Measurements from ENCODE around the gene ZFAND6.

The ZFAND6 gene

DNA sequence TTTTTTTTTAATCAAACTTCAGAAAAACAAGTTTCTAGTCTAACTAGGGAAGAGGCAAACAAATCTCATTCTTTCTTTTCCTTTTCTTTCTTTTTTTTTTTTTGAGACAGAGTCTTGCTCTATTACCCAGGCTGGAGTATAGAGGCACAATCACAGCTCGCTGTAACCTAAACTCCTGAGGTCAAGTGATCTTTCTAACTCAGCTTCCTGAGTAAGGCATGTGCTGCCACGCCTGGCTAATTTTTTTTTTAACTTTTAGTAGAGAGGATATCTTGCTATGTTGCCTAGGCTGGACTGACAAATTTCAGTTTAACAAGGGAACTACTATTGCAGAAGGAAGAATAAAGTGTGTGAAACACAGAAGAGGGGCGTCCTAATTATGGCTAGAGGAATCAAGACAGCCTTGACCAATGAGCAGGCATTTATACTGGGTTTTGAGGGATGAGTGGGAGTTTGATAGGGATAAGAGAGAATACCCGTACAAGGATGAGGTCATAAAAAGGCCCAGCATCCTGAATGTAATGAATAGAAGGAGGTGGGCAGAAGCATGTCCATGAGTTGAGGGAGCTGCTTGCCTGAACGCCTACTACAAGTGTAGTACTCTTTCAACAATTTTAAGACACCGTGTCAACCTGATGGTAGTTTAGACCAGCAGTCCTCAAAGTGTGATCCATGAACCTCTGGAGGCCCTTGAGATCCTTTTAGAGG lies 6.7 kb upstream of the ZFAND6 start:
- no peak for DNase-seq (ENCODE audit: low read depth)

GRCh38 chr15:80055933-80056332 lies 3.5 kb upstream of the ZFAND6 start:
- no peak for DNase-seq (ENCODE audit: low read depth)

DNA sequence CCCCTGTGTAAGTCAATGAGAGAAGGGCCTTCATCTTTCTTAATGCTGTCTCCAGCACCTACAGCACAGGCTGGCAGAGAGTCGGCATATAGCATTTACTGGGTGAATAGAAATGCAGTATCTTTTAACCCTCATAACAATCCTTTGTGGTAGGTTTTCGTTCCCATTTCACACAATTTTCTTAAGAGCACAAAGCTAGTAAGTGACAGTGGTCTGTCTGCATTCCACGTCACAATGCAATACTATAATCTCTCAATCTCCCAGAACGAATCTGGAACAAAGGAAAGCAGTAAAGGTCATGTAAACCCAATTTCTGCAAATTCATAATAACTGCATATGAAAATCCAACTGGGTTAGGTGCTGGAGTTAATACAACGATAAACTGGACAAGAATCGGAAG lies 1.4 kb upstream of the ZFAND6 start:
- no peak for DNase-seq (ENCODE audit: low read depth)

DNA sequence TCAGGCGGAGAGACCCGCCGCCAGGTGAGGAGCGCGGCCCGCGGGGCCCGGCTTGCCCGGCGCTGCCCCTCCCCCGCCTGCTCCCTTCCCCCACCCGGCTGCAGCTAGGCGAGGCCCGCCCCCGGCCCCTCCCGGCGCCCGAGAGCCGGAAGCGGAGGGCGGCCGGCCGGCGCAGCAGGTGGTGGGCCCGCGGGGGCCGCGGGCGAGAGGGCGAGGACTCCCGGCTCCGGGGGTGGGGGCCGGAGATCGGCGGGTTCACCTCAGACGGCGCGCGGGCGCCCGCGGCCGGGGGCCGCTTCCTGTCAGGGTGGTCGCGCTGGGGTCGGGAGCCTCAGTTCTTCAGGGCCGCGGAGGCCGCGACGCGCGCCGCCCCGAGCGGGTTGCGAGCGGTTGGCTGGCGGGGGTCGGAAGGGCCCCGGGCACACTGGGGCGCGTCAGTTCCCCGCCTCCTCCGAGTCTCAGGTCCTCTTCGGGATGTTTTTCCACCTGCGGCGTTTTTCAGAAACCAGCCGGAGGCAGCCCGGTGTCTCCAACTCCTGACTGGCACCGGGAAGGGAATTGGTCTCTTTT lies 395 bp downstream of the ZFAND6 start:
- DNase-seq (ENCODE audit: low read depth): no peak

GRCh38 chr15:80060356-80061006 lies 1.0 kb downstream of the ZFAND6 start:
- DNase-seq (ENCODE audit: low read depth): peak; percentile 2

DNA sequence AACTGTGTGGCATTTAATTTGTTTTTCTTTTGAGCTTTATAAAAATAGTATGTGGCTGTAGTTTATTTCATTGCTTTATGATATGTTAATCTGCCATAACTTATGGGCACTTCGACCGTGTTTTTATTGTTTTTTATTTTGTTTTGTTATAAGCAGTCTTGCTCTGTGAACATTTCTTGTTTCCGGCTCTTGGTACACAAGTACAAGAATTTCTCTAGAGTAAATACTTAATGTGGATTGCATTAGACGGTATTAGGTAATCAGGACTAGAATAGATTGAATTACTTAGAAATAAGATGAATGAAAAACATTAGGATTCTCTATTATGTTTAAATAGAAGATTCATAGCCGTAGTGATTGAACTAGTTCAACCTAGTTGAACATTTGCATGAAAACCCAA lies 2.1 kb downstream of the ZFAND6 start:
- DNase-seq (ENCODE audit: low read depth): no peak

- DNase-seq (ENCODE audit: low read depth): no peak
Measured at GRCh38 chr15:80066912-80067311, 7.4 kb downstream of the ZFAND6 start.

- DNase-seq (ENCODE audit: low read depth): no peak
Measured at GRCh38 chr15:80068578-80068977, 9.1 kb downstream of the ZFAND6 start.

DNA sequence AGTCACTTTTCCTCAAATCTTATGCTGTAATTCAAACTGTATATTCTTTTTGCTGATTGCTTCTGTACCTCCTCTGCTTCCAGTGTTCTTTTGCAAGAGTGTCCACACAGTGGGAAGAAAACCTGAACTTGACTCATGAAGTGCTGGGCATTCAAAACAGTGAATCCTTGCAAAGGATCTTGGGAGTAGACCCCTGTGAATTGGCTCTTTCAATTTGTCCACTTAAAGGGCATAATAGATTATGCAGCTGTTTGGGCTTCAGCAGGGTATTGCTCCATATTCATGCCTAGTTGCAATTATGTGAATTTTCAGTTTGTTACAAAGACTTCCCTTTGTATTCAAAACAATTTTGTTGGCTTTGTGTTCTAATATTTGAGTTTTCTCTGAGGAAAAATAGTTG lies 11.4 kb downstream of the ZFAND6 start:
- DNase-seq (ENCODE audit: low read depth): no peak

- no peak for DNase-seq (ENCODE audit: low read depth)
Measured at GRCh38 chr15:80071652-80072051, 12.2 kb downstream of the ZFAND6 start.

DNA sequence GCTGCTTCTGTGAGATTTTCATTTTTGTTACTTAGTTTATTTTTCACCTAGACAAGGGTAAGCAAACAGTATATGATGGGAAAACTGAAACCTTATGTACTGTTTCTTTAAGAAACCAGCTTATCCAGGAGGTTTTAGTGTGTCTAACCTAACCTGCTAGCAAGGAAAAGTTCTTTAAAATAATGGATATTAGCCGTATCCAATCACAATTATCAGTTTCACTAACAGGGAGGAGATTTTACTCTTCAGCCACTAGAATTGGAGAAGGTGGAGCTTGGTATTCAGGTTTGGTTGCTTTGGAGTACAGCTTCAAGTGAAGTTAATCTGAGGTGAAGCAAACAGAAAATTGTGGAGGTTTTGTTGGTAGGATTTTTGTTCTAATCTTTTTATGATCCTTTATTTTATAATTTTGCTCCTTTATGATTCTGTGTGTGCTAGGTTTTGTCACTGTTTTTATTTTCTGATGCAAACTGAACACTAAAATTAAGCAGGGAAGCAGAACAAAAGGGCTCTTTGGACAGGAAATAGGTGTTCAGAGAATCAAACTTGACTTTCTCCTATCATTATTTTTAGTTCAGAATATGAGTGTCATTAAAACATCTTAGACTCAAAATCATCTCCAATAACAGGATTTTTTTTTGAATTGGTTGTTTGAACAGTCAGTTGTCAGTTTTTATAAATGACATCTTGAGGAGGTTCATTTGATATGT lies 13.0 kb downstream of the ZFAND6 start:
- no peak for DNase-seq (ENCODE audit: low read depth)

- DNase-seq (ENCODE audit: low read depth): no peak
Measured at GRCh38 chr15:80073197-80073596, 13.7 kb downstream of the ZFAND6 start.

DNA sequence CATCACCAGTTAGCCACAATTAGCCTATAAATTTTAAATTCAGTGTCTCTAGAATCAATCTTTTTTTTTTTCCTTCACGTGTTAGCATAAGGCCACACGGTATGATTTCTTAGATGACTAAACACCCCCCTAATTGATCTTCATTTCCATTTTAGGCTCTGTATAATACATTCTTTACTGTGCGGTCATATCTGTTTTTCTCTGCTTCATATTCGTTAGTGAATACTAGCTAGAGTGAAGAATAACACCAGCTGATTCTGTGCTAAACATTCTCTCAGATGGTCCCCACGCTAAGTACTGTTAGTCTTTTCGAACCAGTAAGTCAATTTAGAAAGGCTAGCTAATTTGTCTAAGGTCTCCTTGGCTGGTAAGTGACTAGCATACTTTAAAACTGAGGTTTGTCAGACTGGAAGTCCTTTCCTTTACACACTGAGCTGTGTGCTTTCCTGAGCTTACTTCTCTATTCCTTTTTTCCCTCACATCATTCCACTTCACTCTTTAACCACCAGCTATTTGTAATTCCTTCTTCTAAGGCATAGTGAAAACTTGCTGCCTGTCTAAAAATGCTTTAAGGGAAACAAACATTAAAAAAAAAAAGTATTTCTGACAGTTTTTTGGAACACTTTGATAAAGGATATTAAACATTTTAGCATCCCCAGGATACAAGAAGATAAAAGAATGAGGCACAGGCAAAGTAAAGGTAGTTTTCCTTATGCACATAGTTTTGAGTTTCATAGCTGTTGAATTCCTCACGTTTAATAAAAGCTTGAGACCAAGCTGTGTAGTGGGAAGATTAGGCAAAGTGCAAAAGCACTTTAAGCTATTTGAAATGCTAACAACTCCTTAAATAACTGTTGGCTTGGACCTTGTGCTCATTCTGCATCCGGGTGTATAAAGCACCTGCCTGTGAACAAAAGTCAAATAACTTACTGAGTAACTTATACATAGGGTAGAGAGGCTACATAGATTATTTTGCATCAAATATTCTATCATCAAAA lies 17.1 kb downstream of the ZFAND6 start:
- DNase-seq (ENCODE audit: low read depth): no peak

- DNase-seq (ENCODE audit: low read depth): no peak
Measured at GRCh38 chr15:80081390-80081789, 21.9 kb downstream of the ZFAND6 start.

- no peak for DNase-seq (ENCODE audit: low read depth)
Measured at GRCh38 chr15:80087104-80087503, 27.6 kb downstream of the ZFAND6 start.

DNA sequence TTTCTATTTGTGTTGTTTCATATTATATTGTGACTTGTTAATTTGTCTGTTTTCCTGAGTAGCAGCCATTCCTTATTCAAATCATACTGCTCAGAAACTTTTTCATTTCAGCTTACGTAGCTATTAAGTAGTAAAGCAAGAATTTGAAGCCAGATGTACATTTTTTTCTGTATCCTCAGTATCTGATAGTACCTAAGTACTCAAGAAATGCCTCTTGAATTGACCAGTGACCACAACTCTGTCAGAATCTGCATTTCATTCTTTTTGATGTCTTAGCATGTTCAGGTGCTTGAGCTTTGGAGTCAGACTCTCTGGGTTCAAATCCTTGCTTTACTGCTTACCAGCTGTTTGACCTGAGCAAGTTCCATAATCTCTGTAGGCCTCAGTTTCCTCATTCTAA lies 30.6 kb downstream of the ZFAND6 start:
- DNase-seq (ENCODE audit: low read depth): no peak

- DNase-seq (ENCODE audit: low read depth): no peak
Measured at GRCh38 chr15:80090879-80091503, 31.5 kb downstream of the ZFAND6 start.

DNA sequence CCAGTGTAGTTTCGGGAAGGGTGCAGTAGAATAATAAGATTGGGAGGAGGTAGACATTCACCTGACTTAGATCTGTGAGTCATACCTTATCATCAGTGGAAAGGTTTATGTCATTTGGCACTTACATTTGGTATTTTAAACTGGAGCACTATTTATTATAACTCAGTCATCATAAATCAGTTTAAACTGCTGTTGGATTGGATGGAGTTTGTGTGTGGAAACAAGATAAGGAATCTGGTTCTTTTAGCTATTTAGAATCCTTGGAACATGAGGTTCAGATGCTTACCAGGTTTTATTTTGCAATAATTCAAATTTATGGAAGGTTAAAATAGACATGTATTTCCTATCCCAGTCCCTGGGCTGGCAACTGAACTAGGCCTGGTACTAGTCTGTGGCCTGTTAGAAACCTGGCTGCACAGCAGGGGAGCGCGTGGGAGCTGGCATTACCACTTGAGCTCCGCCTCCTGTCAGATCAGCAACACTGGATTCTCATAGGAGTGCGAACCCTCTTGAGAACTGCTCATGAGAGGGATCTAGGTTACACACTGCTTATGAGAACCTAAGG lies 34.5 kb downstream of the ZFAND6 start:
- DNase-seq (ENCODE audit: low read depth): no peak

DNA sequence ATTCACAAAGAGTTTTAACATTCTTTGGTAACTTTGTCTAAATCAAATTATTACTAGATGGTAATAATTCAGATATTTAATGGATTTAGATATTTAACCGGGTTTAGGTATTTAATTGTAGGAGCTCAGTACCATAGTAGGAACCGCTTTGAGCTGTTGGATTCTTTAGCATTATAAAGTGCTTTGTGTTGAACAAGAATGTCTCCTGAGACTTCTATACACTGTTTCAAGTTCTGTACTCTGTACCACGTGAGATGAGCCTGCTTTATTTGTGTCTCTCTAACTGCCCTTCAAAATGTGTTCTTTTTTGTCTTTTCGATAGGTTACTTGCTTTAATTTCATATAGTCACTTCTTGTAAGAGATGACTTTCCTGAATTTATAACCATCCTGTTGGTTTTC lies 36.0 kb downstream of the ZFAND6 start:
- DNase-seq (ENCODE audit: low read depth): no peak

- no peak for DNase-seq (ENCODE audit: low read depth)
Measured at GRCh38 chr15:80095969-80096368, 36.5 kb downstream of the ZFAND6 start.

DNA sequence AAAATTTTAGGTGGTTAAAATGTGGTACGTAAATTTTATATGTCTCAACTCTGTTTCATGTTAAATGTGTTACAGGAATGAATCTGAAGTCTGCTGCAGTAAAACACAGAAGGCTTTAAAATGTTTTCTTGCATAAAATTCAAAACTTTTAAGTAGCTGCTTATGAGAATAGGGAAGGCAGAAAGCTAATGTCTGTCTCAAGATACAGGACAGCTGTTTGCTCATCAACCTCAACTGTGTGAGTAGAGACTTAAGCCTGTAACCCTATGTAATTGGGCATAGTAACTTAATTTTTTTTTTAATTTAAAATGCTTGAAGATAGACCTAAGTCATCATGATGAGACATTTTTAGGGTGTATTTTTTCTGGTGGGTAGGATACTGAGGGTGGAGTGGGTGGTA lies 38.9 kb downstream of the ZFAND6 start:
- no peak for DNase-seq (ENCODE audit: low read depth)
